Osteoblast (primary cell): ENCODE results near the gene CLEC19A. TPM values are rescaled to one million over a fixed set of nuclear protein-coding genes. Genes with fewer than 3 reads are reported as not detected.

Experiments
- DNase-seq: peaks from one replicate; pipeline ENCODE4 v3.0.0; 2011; ENCODE audit warnings: low spot score, mixed read lengths; ENCODE audit not compliant: insufficient read length; ENCODE audit errors: missing footprints
- H2AFZ ChIP-seq: 2 replicates; pipeline ENCODE4 v1.6.0; 2011; ENCODE audit warnings: mild to moderate bottlenecking, low read length
- H3K27ac ChIP-seq: 2 replicates; pipeline ENCODE4 v1.5.1; 2011; ENCODE audit warnings: mild to moderate bottlenecking, low read depth, low read length, moderate library complexity
- H3K27me3 ChIP-seq: 2 replicates; pipeline ENCODE4 v1.6.0; 2012; ENCODE audit warnings: mild to moderate bottlenecking, control low read depth, inconsistent platforms, low read length, moderate library complexity; ENCODE audit not compliant: insufficient read depth
- H3K36me3 ChIP-seq: 2 replicates; pipeline ENCODE4 v1.5.1; 2011; ENCODE audit warnings: mild to moderate bottlenecking, low read length, control low read depth, moderate library complexity; ENCODE audit not compliant: insufficient read depth
- H3K4me1 ChIP-seq: 2 replicates; pipeline ENCODE4 v1.5.1; 2011; ENCODE audit warnings: mild to moderate bottlenecking, low read length, control low read depth, moderate library complexity; ENCODE audit not compliant: insufficient read depth
- H3K4me2 ChIP-seq: 2 replicates; pipeline ENCODE4 v1.6.0; 2011; ENCODE audit warnings: mild to moderate bottlenecking, low read length; ENCODE audit not compliant: insufficient read depth
- H3K4me3 ChIP-seq: fragments of 200-600 bp; sonication (generic); 3 replicates; pipeline ENCODE4 v1.5.1; 2012; ENCODE audit warnings: mild to moderate bottlenecking, low read length, inconsistent platforms; ENCODE audit not compliant: insufficient read depth
- H3K79me2 ChIP-seq: 2 replicates; pipeline ENCODE4 v1.6.0; 2012; ENCODE audit warnings: mild to moderate bottlenecking, low read length, control low read depth, inconsistent platforms; ENCODE audit not compliant: insufficient read depth
- H3K9me3 ChIP-seq: 2 replicates; pipeline ENCODE4 v1.5.1; 2011; ENCODE audit warnings: low read depth, low read length, control low read depth
- H4K20me1 ChIP-seq: 2 replicates; pipeline ENCODE4 v1.6.0; 2012; ENCODE audit warnings: mild to moderate bottlenecking, low read length, control low read depth; ENCODE audit not compliant: insufficient read depth
- total RNA-seq: library from RNA; depleted of rRNA; stranded (reverse); fragments of >200 nt; gene quantifications from 2 replicates; pipeline ENCODE4 v1.2.3, GENCODE V29; 2012
- TF ChIP-seq, protein P1 (sequence below): IDR thresholded peaks from 2 replicates; pipeline ENCODE4 v1.5.1; 2011; ENCODE audit warnings: mild to moderate bottlenecking, low read depth, low read length, moderate library complexity; ENCODE audit errors: extremely low read depth

The CLEC19A gene
- total RNA-seq, 1 donor, result not detected

DNA sequence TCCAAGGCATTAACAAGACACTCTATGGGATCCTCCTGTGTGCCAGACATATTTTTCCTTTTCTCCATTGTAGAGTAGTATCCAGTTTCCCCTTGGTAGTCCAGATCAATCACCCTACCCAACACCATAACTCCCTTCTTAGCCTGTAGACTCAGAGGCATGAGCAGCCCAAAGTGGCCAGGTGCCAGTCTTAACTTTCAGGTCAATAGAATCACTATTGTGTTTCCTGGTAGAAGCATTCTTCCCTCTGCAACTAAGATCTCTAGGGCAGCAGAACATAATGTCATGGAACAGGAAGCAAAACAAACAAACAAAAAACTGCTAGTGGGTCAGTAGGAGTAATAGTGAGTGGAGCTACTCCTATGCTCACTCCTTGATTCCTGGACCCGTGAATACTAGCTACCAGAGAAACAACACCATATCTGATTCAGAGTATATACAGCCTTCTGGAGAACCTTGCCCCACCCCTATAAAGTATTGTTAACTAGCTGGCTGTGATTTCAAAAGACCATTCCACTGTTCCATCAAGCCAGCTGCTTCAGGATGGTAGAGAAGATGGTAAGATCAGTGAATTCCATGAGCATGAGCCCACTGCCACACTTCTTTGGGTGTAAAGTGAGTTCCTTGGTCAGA lies 11.2 kb upstream of the CLEC19A start:
- TF ChIP-seq, protein P1, sequence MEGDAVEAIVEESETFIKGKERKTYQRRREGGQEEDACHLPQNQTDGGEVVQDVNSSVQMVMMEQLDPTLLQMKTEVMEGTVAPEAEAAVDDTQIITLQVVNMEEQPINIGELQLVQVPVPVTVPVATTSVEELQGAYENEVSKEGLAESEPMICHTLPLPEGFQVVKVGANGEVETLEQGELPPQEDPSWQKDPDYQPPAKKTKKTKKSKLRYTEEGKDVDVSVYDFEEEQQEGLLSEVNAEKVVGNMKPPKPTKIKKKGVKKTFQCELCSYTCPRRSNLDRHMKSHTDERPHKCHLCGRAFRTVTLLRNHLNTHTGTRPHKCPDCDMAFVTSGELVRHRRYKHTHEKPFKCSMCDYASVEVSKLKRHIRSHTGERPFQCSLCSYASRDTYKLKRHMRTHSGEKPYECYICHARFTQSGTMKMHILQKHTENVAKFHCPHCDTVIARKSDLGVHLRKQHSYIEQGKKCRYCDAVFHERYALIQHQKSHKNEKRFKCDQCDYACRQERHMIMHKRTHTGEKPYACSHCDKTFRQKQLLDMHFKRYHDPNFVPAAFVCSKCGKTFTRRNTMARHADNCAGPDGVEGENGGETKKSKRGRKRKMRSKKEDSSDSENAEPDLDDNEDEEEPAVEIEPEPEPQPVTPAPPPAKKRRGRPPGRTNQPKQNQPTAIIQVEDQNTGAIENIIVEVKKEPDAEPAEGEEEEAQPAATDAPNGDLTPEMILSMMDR, result no peak
- Histone ChIP-seq H3K27me3 (no peaks in the 10 kb centered on the region), H3K4me1 (no peaks in the 10 kb centered on the region), H3K36me3 (no peaks in the 10 kb centered on the region), H3K27ac (no peak overlapping the region), H4K20me1 (no peaks in the 10 kb centered on the region), H3K4me3 (no peak overlapping the region), H3K4me2 (no peak overlapping the region), H3K79me2 (no peaks in the 10 kb centered on the region), H3K9me3 (no peaks in the 10 kb centered on the region), H2AFZ (no peak overlapping the region)
- DNase-seq, result no peak

DNA sequence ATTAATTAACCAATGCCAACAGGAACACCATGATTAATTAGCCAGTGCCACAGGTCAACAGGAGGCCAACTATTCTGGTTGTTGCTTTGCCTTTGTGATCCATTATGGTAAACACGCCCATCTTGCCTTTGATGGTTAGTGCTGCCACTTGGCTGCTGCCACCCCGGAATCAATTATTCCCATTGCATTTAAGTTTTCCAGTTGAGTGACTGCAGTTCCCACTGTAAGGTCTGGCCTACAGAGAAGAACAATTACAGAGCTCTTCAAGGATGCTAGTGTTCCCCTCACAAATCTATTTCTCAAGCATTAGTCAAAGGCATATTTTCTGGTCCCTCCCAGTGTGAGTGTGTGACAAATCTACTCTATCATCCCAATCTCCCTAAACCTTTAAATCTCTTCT lies 7.1 kb upstream of the CLEC19A start:
- no peak overlapping the region for H3K27ac ChIP-seq
- H2AFZ ChIP-seq, result no peak overlapping the region
- H3K4me1 ChIP-seq, result no peaks in the 10 kb centered on the region
- H3K79me2 ChIP-seq, result no peaks in the 10 kb centered on the region
- H4K20me1 ChIP-seq, result no peaks in the 10 kb centered on the region
- DNase-seq, result no peak
- no peak overlapping the region for H3K4me2 ChIP-seq
- H3K9me3 ChIP-seq, result no peaks in the 10 kb centered on the region
- no peak overlapping the region for H3K4me3 ChIP-seq
- no peaks in the 10 kb centered on the region for H3K36me3 ChIP-seq
- no peaks in the 10 kb centered on the region for H3K27me3 ChIP-seq
- TF ChIP-seq, protein P1, result no peak

DNA sequence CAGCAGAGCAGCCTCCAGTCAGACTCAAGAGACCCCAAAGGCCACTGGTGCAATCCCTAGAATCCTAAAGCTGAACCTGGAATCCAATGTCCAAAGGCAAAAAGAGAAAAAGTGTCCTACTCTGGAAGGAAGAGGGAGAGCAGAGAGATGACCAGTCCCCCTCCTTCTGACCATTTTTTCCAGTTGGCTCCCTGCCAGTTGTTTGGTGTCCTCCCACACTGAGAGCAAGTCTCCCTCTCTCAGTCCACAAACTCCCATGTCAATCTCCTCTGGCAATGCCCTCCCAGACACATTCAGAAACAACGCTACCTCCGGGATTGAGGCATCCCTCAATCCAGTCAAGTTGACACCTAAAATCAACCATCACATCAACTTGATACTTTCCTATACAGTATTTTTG lies 4.3 kb upstream of the CLEC19A start:
- H2AFZ ChIP-seq, result no peak overlapping the region
- H3K4me1 ChIP-seq, result no peaks in the 10 kb centered on the region
- H3K27ac ChIP-seq, result no peak overlapping the region
- H3K4me3 ChIP-seq, result no peak overlapping the region
- TF ChIP-seq, protein P1, result no peak
- H3K79me2 ChIP-seq, result no peaks in the 10 kb centered on the region
- no peak overlapping the region for H3K4me2 ChIP-seq
- H4K20me1 ChIP-seq, result no peaks in the 10 kb centered on the region
- H3K9me3 ChIP-seq, result no peaks in the 10 kb centered on the region
- no peaks in the 10 kb centered on the region for H3K36me3 ChIP-seq
- DNase-seq, result no peak
- no peaks in the 10 kb centered on the region for H3K27me3 ChIP-seq

DNA sequence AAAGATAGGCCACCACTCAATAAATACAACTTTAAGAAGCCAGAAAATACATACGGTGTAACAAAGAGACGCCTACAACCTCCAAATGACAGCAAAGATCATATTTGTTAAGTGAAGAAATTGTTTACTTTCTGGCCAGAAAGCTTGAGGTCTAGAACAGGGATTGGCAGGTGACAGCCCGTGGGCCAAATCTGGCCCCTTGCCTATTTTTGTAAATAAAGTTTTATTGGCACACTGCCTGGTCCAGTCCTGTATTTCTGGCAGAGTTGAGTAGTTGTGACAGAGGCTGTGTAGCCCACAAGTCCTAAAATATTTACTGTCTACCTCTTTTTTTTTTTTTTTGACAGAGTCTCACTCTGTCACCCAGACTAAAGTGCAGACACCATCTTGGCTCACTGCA lies 3.4 kb upstream of the CLEC19A start:
- no peak for DNase-seq
- H3K27me3 ChIP-seq, result no peaks in the 10 kb centered on the region
- H3K27ac ChIP-seq, result no peak overlapping the region
- no peak overlapping the region for H3K4me3 ChIP-seq
- H3K36me3 ChIP-seq, result no peaks in the 10 kb centered on the region
- no peaks in the 10 kb centered on the region for H4K20me1 ChIP-seq
- H2AFZ ChIP-seq, result no peak overlapping the region
- no peaks in the 10 kb centered on the region for H3K9me3 ChIP-seq
- no peaks in the 10 kb centered on the region for H3K4me1 ChIP-seq
- no peaks in the 10 kb centered on the region for H3K79me2 ChIP-seq
- H3K4me2 ChIP-seq, result no peak overlapping the region
- TF ChIP-seq, protein P1, result no peak
